GM12874 (cell line): ENCODE results near the gene AZI2.

Source experiments
- CTCF ChIP-seq: IDR thresholded peaks from 2 replicates; pipeline ENCODE4 v1.5.1; 2011; ENCODE audit warnings: low read depth, mild to moderate bottlenecking, control low read depth, low read length, moderate library complexity; ENCODE audit not compliant: insufficient read depth

AZI2 gene

GRCh38 chr3:28348629-28349468 is at the start of gene AZI2, which contains the start of gene ZCWPW2:
AZI2 (minus strand) TSS chr3:28348824; CDS start chr3:28340617, 8,207 bp downstream.
ZCWPW2 (plus strand) TSS chr3:28348721; CDS start chr3:28413069, 64,348 bp downstream.
- peak; percentile 22; the same call in 1 of the 2 replicates for TF ChIP-seq CTCF

GRCh38 chr3:28388978-28389377 is 40.4 kb upstream of the AZI2 start:
- no peak for TF ChIP-seq CTCF

GRCh38 chr3:28386049-28386448 is 37.4 kb upstream of the AZI2 start:
- TF ChIP-seq CTCF = no peak

- TF ChIP-seq CTCF = no peak
Observed at GRCh38 chr3:28376424-28376823, 27.8 kb upstream of the AZI2 start.

- no peak for TF ChIP-seq CTCF
Observed at GRCh38 chr3:28349469-28350000, 911 bp upstream of the AZI2 start.

- 0 out of 2 replicates have a peak, but pooled peaks have one; percentile 2 for TF ChIP-seq CTCF
Observed at GRCh38 chr3:28348265-28348628, 377 bp downstream of the AZI2 start.

GRCh38 chr3:28347374-28348264 is 1.0 kb downstream of the AZI2 start:
- TF ChIP-seq CTCF = no peak
